AG04449 (cell line): Measurements from ENCODE around the gene MPV17.

Experiments
- CTCF ChIA-PET: fragments of 350-600 bp; formaldehyde crosslinking; extraction: SDS; loops from one replicate; lab custom pipeline; 2021; ENCODE audit warnings: antibody characterized with exemption; lab: Yijun Ruan, JAX
- POLR2A ChIA-PET: fragments of 400-600, 350-600 bp; formaldehyde crosslinking; extraction: SDS; loops from one replicate; lab custom pipeline; 2020; ENCODE audit warnings: antibody characterized with exemption, inconsistent platforms; lab: Yijun Ruan, JAX
- DNase-seq: peaks from one replicate; pipeline ENCODE4 v3.0.0-alpha.2; 2010; ENCODE audit warnings: low read depth, low spot score
- H3K4me3 ChIP-seq: 2 replicates; pipeline ENCODE4 v1.5.1; 2011; ENCODE audit warnings: low read depth, mild to moderate bottlenecking, control low read depth, low read length
- CTCF ChIP-seq: IDR thresholded peaks from one replicate; pipeline ENCODE4 v1.5.1; 2011; ENCODE audit warnings: mild to moderate bottlenecking, moderate library complexity, low read length, control low read depth, inconsistent platforms; ENCODE audit not compliant: insufficient read depth; ENCODE audit errors: missing control alignments

Gene MPV17

GRCh38 chr2:27264253-27264752 lies 58.6 kb downstream of the MPV17 start:
- ChIA-PET POLR2A (interaction anchor here (1.1 kb wide), 1 partner anchor 38 kb away, joined by 3 read pairs; no protein-coding TSS in a partner anchor), CTCF (interaction anchor here (0.9 to 7.3 kb wide), 13 partner anchors 8 to 171 kb away, joined by 3 to 125 read pairs (median 5); partner anchors contain the start of genes DNAJC5G and TRIM54)
- DNase-seq = no peak
- no peak for TF ChIP-seq CTCF
- H3K4me3 ChIP-seq = no peak overlapping the region

- POLR2A ChIA-PET = no interaction called here
- peak overlapping the region; percentile 39 for H3K4me3 ChIP-seq
- CTCF ChIA-PET = interaction anchor here (1.0 to 7.3 kb wide), 7 partner anchors 15 to 170 kb away, joined by 3 to 125 read pairs (median 6); partner anchors contain the start of genes DNAJC5G and TRIM54
- TF ChIP-seq CTCF = no peak
- DNase-seq = no peak
Observed at GRCh38 chr2:27263287-27264252, 59.3 kb downstream of the MPV17 start.

GRCh38 chr2:27262379-27263286 lies 60.3 kb downstream of the MPV17 start, which contains the start of gene SLC30A3:
Gene SLC30A3 (minus strand): TSS chr2:27263047. CDS start chr2:27262906, 141 bp downstream.
- H3K4me3 ChIP-seq = peak within 1 kb of the TSS; percentile 39
- ChIA-PET CTCF (interaction anchor here (1.3 to 7.3 kb wide), 5 partner anchors 14 to 163 kb away, joined by 3 to 125 read pairs (median 17); partner anchors contain the start of genes DNAJC5G and TRIM54), POLR2A (no interaction called here)
- DNase-seq = no peak
- TF ChIP-seq CTCF = peak; percentile 12

- ChIA-PET CTCF (interaction anchor here (1.6 to 7.3 kb wide), 2 partner anchors 18 to 41 kb away, joined by 7 to 125 read pairs; partner anchors contain the start of genes DNAJC5G and TRIM54), POLR2A (no interaction called here)
- H3K4me3 ChIP-seq = no peak overlapping the region
- no peak for TF ChIP-seq CTCF
- no peak for DNase-seq
Observed at GRCh38 chr2:27261926-27262298, 61.0 kb downstream of the MPV17 start.

DNA sequence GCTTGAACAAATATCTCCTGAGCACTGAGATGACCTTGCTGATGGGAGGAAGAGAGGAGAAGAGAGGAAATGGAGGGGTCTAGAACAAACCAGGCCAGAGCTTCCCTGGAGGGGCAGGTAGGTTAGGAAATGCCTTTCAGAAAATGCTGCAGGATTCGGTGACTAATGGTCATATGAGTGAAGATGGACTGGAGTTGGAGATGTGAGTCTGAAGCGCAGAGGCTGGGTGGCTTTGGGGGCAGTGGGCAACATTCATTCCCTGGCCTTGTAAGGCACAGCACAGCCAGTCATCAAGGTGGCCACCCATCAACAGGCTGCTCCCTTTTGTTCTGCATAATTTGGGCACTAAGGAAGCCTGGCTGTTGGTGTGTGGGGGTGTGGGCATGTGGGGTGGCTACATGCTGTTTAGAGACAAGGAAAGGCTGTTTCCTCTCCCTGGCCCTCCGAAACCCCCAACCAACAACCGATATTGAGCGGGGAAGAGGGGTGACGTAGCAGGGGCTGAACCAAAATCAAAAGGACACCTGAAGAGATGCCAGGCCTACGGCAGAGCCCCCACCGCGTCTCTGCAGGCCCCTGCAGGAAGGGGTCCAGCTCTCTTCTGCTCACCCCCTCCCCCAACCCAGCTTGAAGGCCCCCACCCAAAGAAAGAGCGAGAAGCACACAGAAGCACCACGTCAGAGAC lies 61.5 kb downstream of the MPV17 start:
- ChIA-PET CTCF (interaction anchor here (1.6 to 7.3 kb wide), 2 partner anchors 19 to 42 kb away, joined by 7 to 125 read pairs; partner anchors contain the start of genes DNAJC5G and TRIM54), POLR2A (no interaction called here)
- DNase-seq = no peak
- H3K4me3 ChIP-seq = no peak overlapping the region
- no peak for TF ChIP-seq CTCF
